Measurements from ENCODE around the gene SLC12A9.
"Not testable (repeated sequence)": the region's sequence is repeated elsewhere in the genome, so short reads cannot be mapped to it uniquely, and the experiment has no call there.

SLC12A9 gene

GRCh38 chr7:100897772-100898454, 45.4 kb downstream of the SLC12A9 start:
- no peak for DNase-seq

- DNase-seq = no peak
These were observed 46.9 kb downstream of the SLC12A9 start for GRCh38 chr7:100899432-100899831.

- DNase-seq = no peak
These were observed 48.5 kb downstream of the SLC12A9 start for GRCh38 chr7:100900978-100901377.

- no peak for DNase-seq
These were observed 49.4 kb downstream of the SLC12A9 start for GRCh38 chr7:100901921-100902332.

GRCh38 chr7:100902638-100903037, 50.1 kb downstream of the SLC12A9 start:
- DNase-seq = no peak

- DNase-seq = no peak
These were observed 56.0 kb downstream of the SLC12A9 start for GRCh38 chr7:100908512-100908911.

GRCh38 chr7:100910443-100910842, 57.9 kb downstream of the SLC12A9 start:
- not testable (repeated sequence) for DNase-seq

- no peak for DNase-seq
These were observed 59.0 kb downstream of the SLC12A9 start for GRCh38 chr7:100911484-100911883.

- DNase-seq = no peak
These were observed 61.8 kb downstream of the SLC12A9 start for GRCh38 chr7:100914208-100914878.

GRCh38 chr7:100914879-100915447, 62.5 kb downstream of the SLC12A9 start:
- no peak for DNase-seq

All from SHP77 (cell line).